Effector CD8-positive, alpha-beta T cell (primary cell): ENCODE measurements around the gene FXYD6.

Experiments used
- DNase-seq: peaks from one replicate; lab custom pipeline; 2025; lab: John Stamatoyannopoulos, UW

Gene FXYD6

GRCh38 chr11:117830072-117830471 is 46.4 kb downstream of the FXYD6 start:
- no peak for DNase-seq

GRCh38 chr11:117829369-117829725 is 47.1 kb downstream of the FXYD6 start:
- DNase-seq: no peak

- peak; percentile 41 for DNase-seq
These were observed 47.7 kb downstream of the FXYD6 start for GRCh38 chr11:117828611-117829368.

- DNase-seq: no peak
These were observed 48.6 kb downstream of the FXYD6 start for GRCh38 chr11:117827521-117828511.

GRCh38 chr11:117826832-117827231 is 49.6 kb downstream of the FXYD6 start:
- DNase-seq: no peak

GRCh38 chr11:117826190-117826570 is 50.3 kb downstream of the FXYD6 start:
- DNase-seq: no peak

GRCh38 chr11:117825538-117826189 is 50.8 kb downstream of the FXYD6 start:
- no peak for DNase-seq

- no peak for DNase-seq
These were observed 51.6 kb downstream of the FXYD6 start, which contains the start of gene FXYD2 for GRCh38 chr11:117824571-117825537. FXYD2 (minus strand) TSS chr11:117824744; CDS start chr11:117824678, 66 bp downstream.

GRCh38 chr11:117823946-117824420 is 52.5 kb downstream of the FXYD6 start:
- DNase-seq: no peak

- no peak for DNase-seq
These were observed 53.0 kb downstream of the FXYD6 start for GRCh38 chr11:117823294-117823945.

GRCh38 chr11:117822074-117823033 is 54.1 kb downstream of the FXYD6 start:
- DNase-seq: peak; percentile 35

- no peak for DNase-seq
These were observed 55.0 kb downstream of the FXYD6 start for GRCh38 chr11:117821431-117821830.

GRCh38 chr11:117820516-117820915 is 55.9 kb downstream of the FXYD6 start:
- DNase-seq: no peak

GRCh38 chr11:117820071-117820470 is 56.4 kb downstream of the FXYD6 start:
- DNase-seq: no peak

GRCh38 chr11:117819096-117820040 is 57.1 kb downstream of the FXYD6 start:
- no peak for DNase-seq

- no peak for DNase-seq
These were observed 58.2 kb downstream of the FXYD6 start for GRCh38 chr11:117818041-117818873.
